ENCODE results near the gene IL11RA.

Gene IL11RA

GRCh38 chr9:34654323-34655051 lies 2.5 kb downstream of the IL11RA start:
- DNase-seq (ENCODE audit: low read depth in 2 of 2), result no peak

- no peak for DNase-seq (ENCODE audit: low read depth in 2 of 2)
Measured at GRCh38 chr9:34655394-34655793, 3.4 kb downstream of the IL11RA start.

GRCh38 chr9:34656992-34657391 lies 5.0 kb downstream of the IL11RA start:
- no peak for DNase-seq (ENCODE audit: low read depth in 2 of 2)

GRCh38 chr9:34658461-34658860 lies 6.5 kb downstream of the IL11RA start:
- DNase-seq (ENCODE audit: low read depth in 2 of 2), result no peak

- no peak for DNase-seq (ENCODE audit: low read depth in 2 of 2)
Measured at GRCh38 chr9:34659592-34660253, 7.7 kb downstream of the IL11RA start.

GRCh38 chr9:34662526-34663302 lies 10.7 kb downstream of the IL11RA start, which contains the start of gene CCL27:
Gene CCL27 (minus strand): TSS chr9:34662657. CDS start chr9:34662633, 24 bp downstream.
- no peak for DNase-seq (ENCODE audit: low read depth in 2 of 2)

GRCh38 chr9:34663303-34663605 lies 11.3 kb downstream of the IL11RA start:
- DNase-seq (ENCODE audit: low read depth in 2 of 2), result no peak

- peak in 1 of 2 donors; percentile 56 for DNase-seq (ENCODE audit: low read depth in 2 of 2)
Measured at GRCh38 chr9:34664281-34665066, 12.5 kb downstream of the IL11RA start.

- DNase-seq (ENCODE audit: low read depth in 2 of 2), result no peak
Measured at GRCh38 chr9:34665067-34665380, 13.0 kb downstream of the IL11RA start.

- peak; percentile 65 to 78 for DNase-seq (ENCODE audit: low read depth in 2 of 2)
Measured at GRCh38 chr9:34665381-34666250, 13.6 kb downstream of the IL11RA start.

- no peak for DNase-seq (ENCODE audit: low read depth in 2 of 2)
Measured at GRCh38 chr9:34669809-34670562, 18.0 kb downstream of the IL11RA start.

- DNase-seq (ENCODE audit: low read depth in 2 of 2), result no peak
Measured at GRCh38 chr9:34671307-34671706, 19.3 kb downstream of the IL11RA start.

- no peak for DNase-seq (ENCODE audit: low read depth in 2 of 2)
Measured at GRCh38 chr9:34674440-34674839, 22.5 kb downstream of the IL11RA start.

- DNase-seq (ENCODE audit: low read depth in 2 of 2), result peak; percentile 37 to 50
Measured at GRCh38 chr9:34675048-34675714, 23.2 kb downstream of the IL11RA start.

- DNase-seq (ENCODE audit: low read depth in 2 of 2), result no peak
Measured at GRCh38 chr9:34675869-34676268, 23.9 kb downstream of the IL11RA start.

- no peak for DNase-seq (ENCODE audit: low read depth in 2 of 2)
Measured at GRCh38 chr9:34684145-34684544, 32.2 kb downstream of the IL11RA start.

- DNase-seq (ENCODE audit: low read depth in 2 of 2), result no peak
Measured at GRCh38 chr9:34684816-34685215, 32.8 kb downstream of the IL11RA start.

- no peak for DNase-seq (ENCODE audit: low read depth in 2 of 2)
Measured at GRCh38 chr9:34685591-34685990, 33.6 kb downstream of the IL11RA start.

- no peak for DNase-seq (ENCODE audit: low read depth in 2 of 2)
Measured at GRCh38 chr9:34686231-34686630, 34.2 kb downstream of the IL11RA start.

GRCh38 chr9:34686732-34687131 lies 34.7 kb downstream of the IL11RA start:
- no peak for DNase-seq (ENCODE audit: low read depth in 2 of 2)

All from stimulated activated CD8-positive, alpha-beta memory T cell treated with anti-CD3 and anti-CD28 coated beads, Interleukin-15, amount 100 ng/mL, for 48 hours (primary cell).